Choroid plexus epithelial cell (primary cell): ENCODE results near the gene IL4R.

Experiments
- DNase-seq: peaks from one replicate; pipeline ENCODE4 v3.0.0-alpha.2; 2010; ENCODE audit warnings: low read depth
- H3K4me3 ChIP-seq: 2 replicates; pipeline ENCODE4 v1.5.1; 2011; ENCODE audit warnings: low read depth, mild to moderate bottlenecking, control low read depth, low read length, moderate library complexity
- TF ChIP-seq, protein P1 (sequence below): conservative IDR thresholded peaks from 2 replicates; pipeline ENCODE4 v1.5.1; 2011; ENCODE audit warnings: low read depth, mild to moderate bottlenecking, control low read depth, inconsistent platforms, low read length, moderate library complexity

The IL4R gene

DNA sequence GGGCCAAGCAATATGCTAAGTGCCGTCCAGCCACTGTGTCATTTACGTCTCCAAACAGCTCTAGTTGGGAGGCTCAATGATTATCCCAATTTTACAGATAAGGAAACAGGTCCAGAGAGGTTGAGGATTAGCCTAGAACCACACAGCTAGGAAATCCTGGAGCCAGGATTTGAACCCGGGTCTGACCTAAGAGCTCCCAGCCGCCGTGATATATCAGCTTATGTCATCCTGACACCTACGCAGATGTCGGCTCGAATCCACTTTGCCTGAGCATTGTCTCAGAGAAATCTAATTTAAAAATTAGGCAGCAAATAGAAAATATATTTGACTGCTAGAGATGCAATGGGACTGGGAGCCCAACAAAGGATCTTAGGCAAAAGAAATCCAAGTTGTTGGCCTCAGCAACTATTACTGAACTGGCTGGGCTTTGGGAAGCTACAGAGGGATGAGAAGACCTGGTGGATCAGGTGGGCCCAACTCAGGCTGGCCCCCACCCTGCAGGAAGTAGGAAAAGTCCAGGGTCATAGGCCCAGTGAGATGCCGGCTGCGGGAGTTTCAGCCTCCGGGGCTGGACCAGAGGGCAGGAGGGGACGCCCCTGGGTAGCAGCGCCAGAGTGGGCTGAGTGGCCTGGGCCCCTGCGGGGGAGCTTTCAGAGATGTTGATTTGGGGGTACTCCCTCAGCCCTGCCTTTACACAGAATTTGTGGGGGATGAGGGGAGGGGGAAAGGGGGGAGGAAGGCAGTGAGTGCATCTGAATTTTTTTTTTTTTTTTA lies 53.1 kb downstream of the IL4R start:
- TF ChIP-seq, protein P1, sequence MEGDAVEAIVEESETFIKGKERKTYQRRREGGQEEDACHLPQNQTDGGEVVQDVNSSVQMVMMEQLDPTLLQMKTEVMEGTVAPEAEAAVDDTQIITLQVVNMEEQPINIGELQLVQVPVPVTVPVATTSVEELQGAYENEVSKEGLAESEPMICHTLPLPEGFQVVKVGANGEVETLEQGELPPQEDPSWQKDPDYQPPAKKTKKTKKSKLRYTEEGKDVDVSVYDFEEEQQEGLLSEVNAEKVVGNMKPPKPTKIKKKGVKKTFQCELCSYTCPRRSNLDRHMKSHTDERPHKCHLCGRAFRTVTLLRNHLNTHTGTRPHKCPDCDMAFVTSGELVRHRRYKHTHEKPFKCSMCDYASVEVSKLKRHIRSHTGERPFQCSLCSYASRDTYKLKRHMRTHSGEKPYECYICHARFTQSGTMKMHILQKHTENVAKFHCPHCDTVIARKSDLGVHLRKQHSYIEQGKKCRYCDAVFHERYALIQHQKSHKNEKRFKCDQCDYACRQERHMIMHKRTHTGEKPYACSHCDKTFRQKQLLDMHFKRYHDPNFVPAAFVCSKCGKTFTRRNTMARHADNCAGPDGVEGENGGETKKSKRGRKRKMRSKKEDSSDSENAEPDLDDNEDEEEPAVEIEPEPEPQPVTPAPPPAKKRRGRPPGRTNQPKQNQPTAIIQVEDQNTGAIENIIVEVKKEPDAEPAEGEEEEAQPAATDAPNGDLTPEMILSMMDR = no peak
- no peak for DNase-seq
- no peak overlapping the region for H3K4me3 ChIP-seq

DNA sequence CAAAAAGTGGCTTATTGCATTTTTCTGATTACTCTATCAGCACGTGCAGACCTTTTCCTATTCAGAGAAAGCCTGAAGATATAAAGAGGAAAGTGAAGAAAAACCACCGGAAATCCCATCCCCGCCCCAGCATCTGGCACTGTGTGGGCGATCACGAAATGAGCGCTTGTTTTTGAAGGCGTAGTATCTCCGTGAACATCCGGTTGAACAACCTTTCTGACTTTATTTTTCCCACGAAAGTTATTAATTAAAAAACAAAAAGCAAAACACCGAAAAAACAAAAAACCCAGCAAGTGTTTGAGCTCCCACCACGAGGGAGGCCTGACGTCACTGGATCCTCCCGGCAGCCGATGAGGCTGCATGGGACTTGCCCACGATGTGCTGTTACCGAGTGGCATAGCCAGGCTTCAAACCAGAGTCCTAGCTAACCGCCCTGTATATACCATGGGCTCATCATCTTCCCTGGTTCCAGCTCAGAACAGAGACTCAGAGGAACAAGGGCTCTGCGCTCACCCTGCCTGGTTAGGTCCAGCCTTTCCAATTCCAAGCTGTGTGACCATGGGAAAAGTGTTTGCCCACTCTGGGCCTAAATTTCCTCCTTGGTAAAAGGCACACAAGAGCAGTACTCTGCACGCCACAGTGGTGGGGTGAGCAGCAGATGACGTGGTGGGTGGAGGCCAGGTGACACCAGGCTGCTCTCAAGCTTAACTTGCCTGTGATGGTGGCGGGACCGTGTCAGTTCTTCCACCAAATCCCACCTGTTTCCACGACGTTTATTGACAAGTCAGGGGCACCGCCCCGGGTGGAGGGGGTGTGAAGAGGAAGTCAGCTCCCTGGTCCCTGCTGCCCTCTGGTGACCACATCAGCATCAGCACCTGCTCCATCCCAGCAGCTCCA lies 53.9 kb downstream of the IL4R start:
- TF ChIP-seq, protein P1 = peak; percentile 89
- DNase-seq = peak; percentile 84
- peak overlapping the region; percentile 22 for H3K4me3 ChIP-seq

- DNase-seq = no peak
- TF ChIP-seq, protein P1 = no peak
- H3K4me3 ChIP-seq = no peak overlapping the region
Observed at GRCh38 chr16:27368358-27368722, 54.6 kb downstream of the IL4R start.

- peak; percentile 66 for DNase-seq
- no peak overlapping the region for H3K4me3 ChIP-seq
- TF ChIP-seq, protein P1 = no peak
Observed at GRCh38 chr16:27369806-27370205, 56.0 kb downstream of the IL4R start.

GRCh38 chr16:27370318-27370717 lies 56.5 kb downstream of the IL4R start:
- TF ChIP-seq, protein P1 = no peak
- H3K4me3 ChIP-seq = no peak overlapping the region
- no peak for DNase-seq

GRCh38 chr16:27373312-27373711 lies 59.5 kb downstream of the IL4R start:
- H3K4me3 ChIP-seq = no peak overlapping the region
- TF ChIP-seq, protein P1 = no peak
- DNase-seq = no peak
